Measurements from ENCODE around the gene CHDH.

- TF ChIP-seq CTCF (IDR thresholded peaks at IDR 0.05; ENCODE audit: low read depth, low read length, poor library complexity, severe bottlenecking) (no peak), EZH2phosphoT487 (IDR thresholded peaks at IDR 0.05; ENCODE audit: borderline replicate concordance, low read length) (no peak)
These were observed 37.7 kb downstream of the CHDH start for GRCh38 chr3:53808496-53808895.
